SK-N-SH (cell line): ENCODE results near the gene ATP1B1. TPM values are rescaled to one million over a fixed set of nuclear protein-coding genes. Genes with fewer than 3 reads are reported as not detected.

Experiments used
- CTCF ChIA-PET: fragments of 300-600, 350-600 bp; formaldehyde crosslinking; extraction: SDS; loops from one replicate; lab custom pipeline; 2021; lab: Yijun Ruan, JAX
- POLR2A ChIA-PET: fragments of 350-600 bp; sonication (Branson Sonifier 250); formaldehyde crosslinking; extraction: SDS; loops from one replicate; lab custom pipeline; 2020; ENCODE audit warnings: antibody characterized with exemption, inconsistent platforms; lab: Yijun Ruan, JAX
- DNase-seq: peaks from one replicate; pipeline ENCODE4 v3.0.0; 2012
- H2AFZ ChIP-seq: fragments of 200-600 bp; sonication (generic); 2 replicates; pipeline ENCODE4 v1.8.1; 2016; ENCODE audit warnings: antibody characterized with exemption, mild to moderate bottlenecking, low read depth
- H3F3A ChIP-seq: fragments of 200-600 bp; sonication (generic); replicated peaks from 2 replicates; pipeline ENCODE3; 2016; ENCODE audit warnings: antibody characterized with exemption, mild to moderate bottlenecking; ENCODE audit not compliant: insufficient read depth
- H3K27ac ChIP-seq, 2 experiments: fragments of 200-500 bp in 1 of 2; fragments of 200-600 bp in 1 of 2; sonication (Bioruptor generic) in 1 of 2; sonication (generic), shearing (Covaris generic) in 1 of 2; 2 replicates each; pipeline versions ENCODE4 v1.5.1 to v1.6.1; 2014 to 2016; ENCODE audit warnings: low read depth in 2 of 2, inconsistent platforms in 1 of 2, low read length in 1 of 2, mild to moderate bottlenecking in 1 of 2, mixed read lengths in 1 of 2
- H3K27me3 ChIP-seq: fragments of 200-600 bp; sonication (generic), shearing (Covaris generic); 2 replicates; pipeline ENCODE4 v1.6.1; 2016; ENCODE audit warnings: mixed run types; ENCODE audit not compliant: insufficient read depth
- H3K36me3 ChIP-seq, 2 experiments: fragments of 200-500 bp in 1 of 2; fragments of 200-600 bp in 1 of 2; sonication (Bioruptor generic) in 1 of 2; sonication (generic) in 1 of 2; replicated peaks in 1 of 2; 2 replicates each; pipeline versions ENCODE3 to v1.5.1; 2014 to 2016; ENCODE audit warnings: low read length in 1 of 2, mild to moderate bottlenecking in 1 of 2; ENCODE audit not compliant: insufficient read depth in 2 of 2, control insufficient read depth in 1 of 2
- H3K4me1 ChIP-seq, 2 experiments: fragments of 200-500 bp in 1 of 2; fragments of 200-600 bp in 1 of 2; sonication (Bioruptor generic) in 1 of 2; sonication (generic), shearing (Covaris generic) in 1 of 2; 2 replicates each; pipeline versions ENCODE4 v1.5.1 to v1.6.1; 2014 to 2016; ENCODE audit warnings: low read depth in 1 of 2, low read length in 1 of 2, mixed run types in 1 of 2; ENCODE audit not compliant: insufficient read depth in 2 of 2, control insufficient read depth in 1 of 2
- H3K4me2 ChIP-seq: fragments of 200-600 bp; sonication (generic), shearing (Covaris generic); 2 replicates; pipeline ENCODE4 v1.6.1; 2017; ENCODE audit warnings: mixed run types
- H3K4me3 ChIP-seq, 2 experiments: fragments of 200-500 bp in 1 of 2; fragments of 200-600 bp in 1 of 2; sonication (Bioruptor generic) in 1 of 2; sonication (generic), shearing (Covaris generic) in 1 of 2; 2 replicates each; pipeline versions ENCODE4 v1.5.1 to v1.8.1; 2014 to 2016; ENCODE audit warnings: low read depth in 2 of 2, inconsistent platforms in 1 of 2, low read length in 1 of 2, mild to moderate bottlenecking in 1 of 2, mixed read lengths in 1 of 2, moderate library complexity in 1 of 2
- H3K79me2 ChIP-seq: fragments of 200-600 bp; sonication (generic); 2 replicates; pipeline ENCODE4 v1.8.1; 2017; ENCODE audit warnings: mild to moderate bottlenecking; ENCODE audit not compliant: insufficient read depth
- H3K9ac ChIP-seq: fragments of 200-600 bp; sonication (generic); 2 replicates; pipeline ENCODE4 v1.6.1; 2017; ENCODE audit warnings: mixed run types
- H3K9me2 ChIP-seq: fragments of 200-600 bp; sonication (generic); 2 replicates; pipeline ENCODE4 v1.6.1; 2017; ENCODE audit warnings: mixed run types
- H3K9me3 ChIP-seq: fragments of 200-600 bp; sonication (generic); 2 replicates; pipeline ENCODE4 v1.6.1; 2017; ENCODE audit warnings: mixed run types, mild to moderate bottlenecking, moderate library complexity
- H4K20me1 ChIP-seq: fragments of 200-600 bp; sonication (generic); 2 replicates; pipeline ENCODE4 v1.6.1; 2017; ENCODE audit warnings: mild to moderate bottlenecking, mixed run types; ENCODE audit not compliant: insufficient read depth
- ELF1 ChIP-seq: IDR thresholded peaks from 2 replicates; pipeline ENCODE4 v1.4.0; 2012
- EP300 ChIP-seq, 2 experiments: IDR thresholded peaks; 2 replicates each; pipeline versions ENCODE4 v1.4.0 to v1.6.1; 2012; ENCODE audit warnings: borderline replicate concordance in 1 of 2, low read depth in 1 of 2, low read length in 1 of 2
- FOSL2 ChIP-seq: IDR thresholded peaks from 2 replicates; pipeline ENCODE4 v1.4.0; 2012; ENCODE audit warnings: low read depth, mild to moderate bottlenecking, moderate library complexity, borderline replicate concordance
- GABPA ChIP-seq: IDR thresholded peaks from 2 replicates; pipeline ENCODE4 v1.4.0; 2012; ENCODE audit warnings: low read depth, mild to moderate bottlenecking
- GATA2 ChIP-seq: sonication (generic); formaldehyde crosslinking; IDR thresholded peaks from 2 replicates; pipeline ENCODE4 v1.5.0; 2020; ENCODE audit warnings: mild to moderate bottlenecking, missing genetic modification reagents
- JUND ChIP-seq: IDR thresholded peaks from 2 replicates; pipeline ENCODE4 v1.4.0; 2012
- MXI1 ChIP-seq: IDR thresholded peaks from 2 replicates; pipeline ENCODE4 v1.6.1; 2012; ENCODE audit warnings: mild to moderate bottlenecking, low read depth, low read length, improper control_type of control experiment
- NFIC ChIP-seq: IDR thresholded peaks from 2 replicates; pipeline ENCODE4 v1.4.0; 2012; ENCODE audit warnings: borderline replicate concordance
- NRF1 ChIP-seq: IDR thresholded peaks from 2 replicates; pipeline ENCODE4 v1.6.1; 2012; ENCODE audit warnings: low read depth, mild to moderate bottlenecking, low read length
- TCF12 ChIP-seq: IDR thresholded peaks from 2 replicates; pipeline ENCODE4 v1.4.0; 2012
- TEAD4 ChIP-seq: IDR thresholded peaks from 2 replicates; pipeline ENCODE4 v1.4.0; 2012; ENCODE audit warnings: mild to moderate bottlenecking, borderline replicate concordance; ENCODE audit not compliant: insufficient read depth
- YY1 ChIP-seq: IDR thresholded peaks from 2 replicates; pipeline ENCODE4 v1.4.0; 2012; ENCODE audit warnings: low read depth, mild to moderate bottlenecking
- WGBS: methylation state at CpG from one replicate; pipeline ENCODE4 v1.1.6; 2017; ENCODE audit warnings: low lambda C conversion rate; 5-methylcytosine and 5-hydroxymethylcytosine counted together
- polyA plus RNA-seq, 3 experiments: library from polyadenylated mRNA; depleted of rRNA; stranded (reverse); fragments of >200 nt; gene quantifications; 2 replicates each; pipeline ENCODE4 v1.2.3, GENCODE V29; 2012
- TF ChIP-seq, protein P1 (sequence below): IDR thresholded peaks from 2 replicates; pipeline ENCODE4; 2012
- TF ChIP-seq, protein P2 (sequence below): IDR thresholded peaks from 2 replicates; pipeline ENCODE4 v1.4.0; 2012; ENCODE audit warnings: low read depth, borderline replicate concordance

Gene ATP1B1
- polyA plus RNA-seq, 1 of the 3 experiments (the other 2 are of a cell fraction) = 49.5 TPM

DNA sequence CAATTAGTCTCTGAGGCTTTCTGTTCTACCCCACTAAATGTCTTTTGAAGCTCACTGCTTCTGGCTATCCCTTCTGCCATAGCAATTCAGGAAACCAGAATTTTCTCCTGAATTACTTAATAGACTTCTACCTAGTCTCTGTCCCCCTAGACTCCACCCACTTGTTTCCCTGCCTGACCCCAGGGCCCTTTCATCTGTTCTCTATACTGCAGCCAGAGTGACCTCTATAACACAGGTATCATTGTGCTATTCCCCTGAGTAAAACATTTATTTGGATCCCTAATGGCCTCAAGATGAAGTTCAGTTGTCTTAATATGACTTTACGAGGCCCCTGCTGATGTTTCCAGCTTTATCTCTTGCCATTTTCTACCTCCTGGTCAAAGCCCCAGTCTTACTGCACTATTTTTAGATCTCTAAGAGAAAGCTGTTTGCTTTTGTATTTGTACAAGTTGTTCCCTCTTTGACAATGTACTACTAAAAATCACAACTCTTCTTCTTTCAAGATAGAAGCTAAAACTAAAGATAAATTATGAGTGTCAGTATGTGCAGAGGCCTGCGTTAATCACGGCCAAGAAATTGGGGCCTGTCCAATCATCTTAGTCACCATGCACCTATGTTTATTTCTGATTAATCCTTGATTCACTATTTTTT is 54.5 kb downstream of the ATP1B1 start:
- no peak for DNase-seq
- Histone ChIP-seq H3K4me2 (no peak overlapping the region), H4K20me1 (no peaks in the 10 kb centered on the region), H3K79me2 (no peaks in the 10 kb centered on the region), H3K9me3 (no peaks in the 10 kb centered on the region), H3K36me3 (peaks cover 0 to 10% of the 10 kb centered on the region in 2 experiments), H3K27me3 (no peaks in the 10 kb centered on the region), H3K4me1 (peaks cover 0 to 4% of the 10 kb centered on the region in 2 experiments; a peak in 2 of 4 replicates), H3K4me3 (no peak overlapping the region), H3K27ac (peak overlapping the region; percentile 28 to 45; a peak in 3 of 4 replicates), H2AFZ (no peak overlapping the region), H3F3A (peaks cover 14% of the 10 kb centered on the region), H3K9me2 (no peaks in the 10 kb centered on the region), H3K9ac (no peak overlapping the region)
- TF ChIP-seq TEAD4 (no peak), NRF1 (no peak), GABPA (no peak), EP300 (IDR thresholded peaks at IDR 0.05; ENCODE audit: borderline replicate concordance in 1 of 2, low read depth in 1 of 2, low read length in 1 of 2) (no peak), NFIC (peak; percentile 45), FOSL2 (0 out of 2 replicates have a peak, but pooled peaks have one; percentile 16), JUND (no peak), ELF1 (no peak), MXI1 (no peak), TCF12 (0 out of 2 replicates have a peak, but pooled peaks have one; percentile 3)
- TF ChIP-seq, protein P1, sequence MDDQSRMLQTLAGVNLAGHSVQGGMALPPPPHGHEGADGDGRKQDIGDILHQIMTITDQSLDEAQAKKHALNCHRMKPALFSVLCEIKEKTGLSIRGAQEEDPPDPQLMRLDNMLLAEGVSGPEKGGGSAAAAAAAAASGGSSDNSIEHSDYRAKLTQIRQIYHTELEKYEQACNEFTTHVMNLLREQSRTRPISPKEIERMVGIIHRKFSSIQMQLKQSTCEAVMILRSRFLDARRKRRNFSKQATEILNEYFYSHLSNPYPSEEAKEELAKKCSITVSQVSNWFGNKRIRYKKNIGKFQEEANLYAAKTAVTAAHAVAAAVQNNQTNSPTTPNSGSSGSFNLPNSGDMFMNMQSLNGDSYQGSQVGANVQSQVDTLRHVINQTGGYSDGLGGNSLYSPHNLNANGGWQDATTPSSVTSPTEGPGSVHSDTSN = peak; percentile 69
- ChIA-PET CTCF (interaction anchor here (1.2 to 1.3 kb wide), 3 partner anchors 20 to 188 kb away, joined by 3 to 5 read pairs (median 4); no protein-coding TSS in a partner anchor), POLR2A (no interaction called here)
- 60% methylated on average over 3 of the region's 3 CpGs for WGBS

DNA sequence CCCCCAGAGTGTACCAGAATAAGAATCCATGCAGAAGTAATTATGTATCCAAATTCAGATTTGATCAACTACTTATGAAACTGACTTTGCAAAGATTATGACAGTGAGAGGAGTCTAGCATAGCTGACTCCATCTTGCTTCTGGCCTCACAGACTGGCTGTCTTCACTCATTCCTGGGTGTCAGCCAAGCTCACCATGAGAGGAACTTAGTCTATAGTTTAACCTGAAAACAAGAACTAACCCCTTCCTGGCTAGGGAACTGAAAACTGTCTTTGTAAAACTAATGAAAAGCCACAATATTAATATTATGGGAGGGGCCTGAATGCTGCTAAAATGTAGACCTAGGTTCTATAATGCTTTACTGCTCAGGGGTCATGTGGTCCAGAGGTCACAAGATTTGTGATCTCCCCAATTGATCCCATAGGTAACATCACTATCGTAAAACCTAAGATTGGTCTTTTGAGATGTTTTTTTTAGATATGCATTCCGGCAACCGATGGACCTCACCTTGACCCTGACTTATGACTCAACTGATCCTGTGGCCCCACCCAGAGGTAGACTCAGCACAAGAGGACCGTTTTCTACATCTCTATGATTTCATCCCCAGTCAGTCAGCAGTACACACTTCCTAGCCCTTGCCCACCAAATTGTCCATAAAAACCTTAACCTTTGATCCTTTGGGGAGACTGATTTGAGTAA is 55.2 kb downstream of the ATP1B1 start:
- Histone ChIP-seq H3K27ac (peak overlapping the region in 1 of 2 experiments; percentile 45; a peak in 2 of 4 replicates), H3K36me3 (peaks cover 0 to 10% of the 10 kb centered on the region in 2 experiments), H3K4me1 (peaks cover 0 to 4% of the 10 kb centered on the region in 2 experiments; a peak in 2 of 4 replicates), H3K9me3 (no peaks in the 10 kb centered on the region), H3K27me3 (no peaks in the 10 kb centered on the region), H3K79me2 (no peaks in the 10 kb centered on the region), H3F3A (peaks cover 14% of the 10 kb centered on the region), H3K4me2 (no peak overlapping the region), H4K20me1 (no peaks in the 10 kb centered on the region), H3K4me3 (no peak overlapping the region), H3K9me2 (no peaks in the 10 kb centered on the region), H3K9ac (no peak overlapping the region), H2AFZ (no peak overlapping the region)
- POLR2A ChIA-PET = no interaction called here
- WGBS = 83% methylated on average over 4 of the region's 4 CpGs
- DNase-seq = no peak
- no peak for TF ChIP-seq EP300 (IDR thresholded peaks at IDR 0.05; ENCODE audit: borderline replicate concordance in 1 of 2, low read depth in 1 of 2, low read length in 1 of 2)
- 0 out of 2 replicates have a peak, but pooled peaks have one; percentile 34 for TF ChIP-seq YY1
- TF ChIP-seq TCF12 = 0 out of 2 replicates have a peak, but pooled peaks have one; percentile 1
- no peak for TF ChIP-seq GATA2 (CRISPR knock-in tag)
- TF ChIP-seq MXI1 = no peak
- TF ChIP-seq, protein P2, sequence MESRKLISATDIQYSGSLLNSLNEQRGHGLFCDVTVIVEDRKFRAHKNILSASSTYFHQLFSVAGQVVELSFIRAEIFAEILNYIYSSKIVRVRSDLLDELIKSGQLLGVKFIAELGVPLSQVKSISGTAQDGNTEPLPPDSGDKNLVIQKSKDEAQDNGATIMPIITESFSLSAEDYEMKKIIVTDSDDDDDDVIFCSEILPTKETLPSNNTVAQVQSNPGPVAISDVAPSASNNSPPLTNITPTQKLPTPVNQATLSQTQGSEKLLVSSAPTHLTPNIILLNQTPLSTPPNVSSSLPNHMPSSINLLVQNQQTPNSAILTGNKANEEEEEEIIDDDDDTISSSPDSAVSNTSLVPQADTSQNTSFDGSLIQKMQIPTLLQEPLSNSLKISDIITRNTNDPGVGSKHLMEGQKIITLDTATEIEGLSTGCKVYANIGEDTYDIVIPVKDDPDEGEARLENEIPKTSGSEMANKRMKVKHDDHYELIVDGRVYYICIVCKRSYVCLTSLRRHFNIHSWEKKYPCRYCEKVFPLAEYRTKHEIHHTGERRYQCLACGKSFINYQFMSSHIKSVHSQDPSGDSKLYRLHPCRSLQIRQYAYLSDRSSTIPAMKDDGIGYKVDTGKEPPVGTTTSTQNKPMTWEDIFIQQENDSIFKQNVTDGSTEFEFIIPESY = no peak
- no peak for TF ChIP-seq ELF1
- CTCF ChIA-PET = interaction anchor here (1.2 to 1.3 kb wide), 2 partner anchors 53 to 187 kb away, joined by 3 to 5 read pairs; no protein-coding TSS in a partner anchor
